Activated T-cell treated with anti-CD3 and anti-CD28 coated beads, Interleukin-2, amount 50 U/mL, for 1 hour (primary cell): Measurements from ENCODE around the gene SUGCT.

Experiments used
- DNase-seq: peaks from one replicate; pipeline ENCODE4 v3.0.0-alpha.2; 2020

Gene SUGCT

GRCh38 chr7:40891232-40891631, 756.4 kb downstream of the SUGCT start:
- DNase-seq, result no peak

GRCh38 chr7:40899151-40899550, 764.3 kb downstream of the SUGCT start:
- no peak for DNase-seq

- DNase-seq, result no peak
Observed at GRCh38 chr7:40899636-40900507, 765.1 kb downstream of the SUGCT start.

- DNase-seq, result no peak
Observed at GRCh38 chr7:40903872-40904271, 769.1 kb downstream of the SUGCT start.

GRCh38 chr7:40907286-40907685, 772.5 kb downstream of the SUGCT start:
- DNase-seq, result no peak

- DNase-seq, result no peak
Observed at GRCh38 chr7:40909346-40909980, 774.7 kb downstream of the SUGCT start.
